NCI-H345 (cell line): ENCODE data around the gene MAP3K4.

ENCODE experiments used
- DNase-seq: peaks from one replicate; lab custom pipeline; 2025; lab: John Stamatoyannopoulos, UW

MAP3K4 gene

GRCh38 chr6:161125591-161125990 is 134.0 kb downstream of the MAP3K4 start:
- no peak for DNase-seq

DNA sequence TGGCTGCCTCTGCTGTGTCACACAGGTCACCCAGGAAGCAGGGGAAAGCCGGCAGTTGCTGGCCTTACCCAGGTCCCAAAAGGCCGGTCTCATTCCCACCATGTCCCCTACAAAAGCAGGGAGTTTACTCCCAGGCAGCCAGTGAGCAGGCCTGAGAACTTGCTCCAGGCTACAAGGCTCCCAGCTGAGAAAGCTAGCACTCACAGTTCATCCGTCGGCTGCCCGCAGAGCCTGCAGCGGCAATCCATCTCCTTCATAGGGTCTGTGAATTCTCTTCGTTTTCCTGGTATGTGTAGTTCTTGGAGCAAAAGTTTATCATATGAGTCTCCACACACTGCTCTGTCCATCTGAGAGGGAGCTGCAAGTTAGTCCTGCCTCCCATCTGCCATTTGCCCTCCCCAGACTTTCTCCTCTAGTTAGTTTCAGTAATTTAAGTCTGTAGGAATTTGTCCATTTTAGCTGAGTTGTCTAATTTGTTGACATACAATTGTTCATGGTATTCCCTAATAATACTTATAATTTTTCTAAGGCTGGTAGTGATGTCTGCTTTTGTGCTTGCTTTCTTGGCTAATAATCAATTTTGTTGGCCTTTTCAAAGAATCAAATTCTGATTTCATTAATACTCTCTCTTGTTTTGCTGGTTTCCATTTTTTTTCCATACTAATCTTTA is 135.6 kb downstream of the MAP3K4 start:
- DNase-seq: no peak

DNA sequence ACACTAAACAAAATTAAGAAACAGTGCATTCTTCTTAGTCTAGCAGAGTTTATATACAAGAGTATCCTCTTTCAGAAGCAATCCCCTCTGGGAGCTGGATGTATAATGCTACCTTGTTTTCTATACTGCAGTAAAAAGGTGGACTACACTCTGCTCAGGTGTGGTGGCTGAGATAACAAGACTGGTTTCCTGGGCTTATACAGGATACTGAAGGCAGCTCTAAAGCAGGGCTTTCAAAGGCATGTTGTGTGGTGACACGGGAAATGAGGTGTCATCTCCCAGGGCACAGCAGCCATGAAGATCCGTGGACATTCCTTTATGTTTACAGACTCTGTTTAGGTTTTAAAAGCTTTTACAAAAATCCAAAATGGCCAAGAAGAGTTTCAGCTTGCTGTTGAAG is 136.7 kb downstream of the MAP3K4 start:
- no peak for DNase-seq

- no peak for DNase-seq
Measured at GRCh38 chr6:161128680-161129196, 137.2 kb downstream of the MAP3K4 start.

- DNase-seq: no peak
Measured at GRCh38 chr6:161130541-161130940, 139.0 kb downstream of the MAP3K4 start.

- no peak for DNase-seq
Measured at GRCh38 chr6:161130967-161131766, 139.6 kb downstream of the MAP3K4 start.

DNA sequence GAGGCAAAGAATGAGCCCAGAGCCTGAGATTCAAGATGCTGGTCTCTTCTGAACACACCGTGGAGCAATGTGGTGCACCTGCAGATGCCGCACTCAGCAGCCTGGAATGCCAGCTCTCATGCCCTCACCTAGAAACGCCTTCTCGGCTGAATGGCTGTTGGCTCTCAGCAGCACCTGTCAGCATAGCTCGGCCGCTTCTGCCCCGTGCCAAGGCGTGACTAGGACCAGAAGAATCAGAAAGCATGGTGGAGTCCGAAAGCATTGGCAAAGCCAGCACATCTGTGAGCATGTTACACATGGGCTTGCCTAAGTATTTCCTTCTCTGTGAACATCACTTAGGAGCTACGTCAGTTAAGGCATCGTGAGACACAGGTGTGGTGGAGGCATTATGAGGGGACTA is 140.8 kb downstream of the MAP3K4 start:
- no peak for DNase-seq

- no peak for DNase-seq
Measured at GRCh38 chr6:161133963-161134362, 142.4 kb downstream of the MAP3K4 start.

DNA sequence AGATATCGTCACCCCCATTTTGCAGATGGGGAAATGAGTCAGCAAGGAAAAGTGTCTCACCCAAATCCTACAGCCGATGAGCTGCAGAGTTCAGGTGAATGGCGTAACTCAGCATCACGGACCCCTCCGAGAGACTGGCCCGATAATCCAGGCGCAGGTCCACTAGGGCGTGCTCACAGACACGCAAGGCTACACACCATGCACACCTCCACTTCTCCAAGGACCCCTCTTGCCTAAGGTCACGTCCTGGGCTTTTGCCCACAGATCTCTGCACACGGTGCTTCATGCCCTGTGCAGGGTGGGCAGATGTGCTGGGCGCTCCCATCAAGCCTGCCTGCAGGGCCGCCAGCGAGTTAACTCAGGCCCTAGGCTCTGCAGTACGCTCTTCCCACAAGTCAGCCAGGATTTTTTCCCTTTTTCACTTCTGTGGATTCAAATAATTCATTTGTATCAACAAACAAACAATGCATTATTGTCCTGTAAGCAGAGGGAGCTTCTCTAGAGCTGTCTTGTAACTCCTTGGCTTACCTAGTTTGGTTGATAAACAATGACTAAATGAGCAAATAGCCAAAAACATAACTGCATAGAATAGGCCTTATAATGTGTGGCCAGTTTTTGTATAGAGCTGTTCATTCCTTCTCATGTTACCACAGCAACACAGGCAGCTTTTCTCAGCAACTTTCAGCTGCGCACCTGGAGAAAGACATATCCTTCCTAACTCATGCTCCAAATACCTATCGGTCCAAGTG is 143.2 kb downstream of the MAP3K4 start:
- no peak for DNase-seq

GRCh38 chr6:161135695-161136591 is 144.4 kb downstream of the MAP3K4 start:
- DNase-seq: no peak

GRCh38 chr6:161136655-161137054 is 145.1 kb downstream of the MAP3K4 start:
- no peak for DNase-seq

GRCh38 chr6:161137320-161137719 is 145.8 kb downstream of the MAP3K4 start:
- no peak for DNase-seq

- no peak for DNase-seq
Measured at GRCh38 chr6:161137839-161138542, 146.4 kb downstream of the MAP3K4 start.

DNA sequence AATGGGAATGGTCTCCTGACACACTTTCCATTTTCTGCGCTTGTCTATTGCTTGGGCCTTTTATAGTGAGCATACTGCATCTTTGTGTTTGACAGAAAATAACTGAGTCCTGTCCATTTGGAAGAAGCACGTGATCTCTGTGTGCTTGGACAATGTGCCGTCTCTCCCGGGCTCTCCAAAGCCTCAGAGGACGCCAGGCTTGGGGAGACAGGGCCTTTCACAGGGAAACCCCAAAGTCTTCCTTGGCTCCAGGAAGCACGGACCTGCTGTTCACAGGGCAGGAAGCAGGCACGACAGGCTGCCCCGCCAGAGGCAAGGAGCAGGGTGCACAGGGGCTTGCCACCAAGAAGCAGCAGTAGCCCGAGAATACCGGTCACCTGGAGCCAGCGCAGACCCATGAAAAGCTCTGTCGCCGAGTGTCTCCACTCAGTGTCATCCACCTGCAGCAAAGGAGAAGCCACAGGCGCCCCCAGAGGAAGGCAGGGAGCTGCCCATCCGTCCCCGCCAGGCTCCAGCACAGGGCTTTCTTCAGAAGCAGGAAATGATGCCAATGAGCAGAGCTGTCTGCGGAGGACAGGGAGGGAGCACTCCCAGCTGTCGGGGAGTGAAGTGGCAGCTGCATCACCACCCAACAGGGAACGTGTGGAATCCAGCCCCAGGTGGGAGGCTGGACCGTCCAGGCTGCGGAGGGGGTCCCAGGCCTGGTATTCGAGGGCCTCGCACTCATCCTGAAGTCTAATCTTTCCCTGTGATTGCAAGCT is 147.2 kb downstream of the MAP3K4 start:
- DNase-seq: peak; percentile 1

GRCh38 chr6:161139304-161139765 is 147.8 kb downstream of the MAP3K4 start:
- no peak for DNase-seq

GRCh38 chr6:161139766-161140553 is 148.4 kb downstream of the MAP3K4 start:
- peak; percentile 70 for DNase-seq

DNA sequence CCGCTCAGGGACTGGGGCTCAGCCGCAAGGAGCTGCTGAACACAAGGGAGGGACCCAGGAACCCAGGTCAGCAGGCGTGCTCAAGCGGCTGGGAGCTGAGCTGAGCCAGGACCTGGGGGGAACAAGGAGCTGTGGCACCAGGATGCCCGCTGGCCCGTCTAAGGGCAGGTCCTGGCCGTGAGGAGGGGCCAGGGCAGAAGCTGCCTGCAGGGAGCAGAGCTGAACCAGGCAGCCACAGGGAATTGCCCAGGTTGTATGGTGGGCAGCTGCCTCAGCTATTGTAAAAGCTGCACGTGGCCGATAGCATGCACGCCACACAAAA is 148.9 kb downstream of the MAP3K4 start:
- no peak for DNase-seq

- DNase-seq: peak; percentile 92
Measured at GRCh38 chr6:161141173-161141572, 149.6 kb downstream of the MAP3K4 start.

DNA sequence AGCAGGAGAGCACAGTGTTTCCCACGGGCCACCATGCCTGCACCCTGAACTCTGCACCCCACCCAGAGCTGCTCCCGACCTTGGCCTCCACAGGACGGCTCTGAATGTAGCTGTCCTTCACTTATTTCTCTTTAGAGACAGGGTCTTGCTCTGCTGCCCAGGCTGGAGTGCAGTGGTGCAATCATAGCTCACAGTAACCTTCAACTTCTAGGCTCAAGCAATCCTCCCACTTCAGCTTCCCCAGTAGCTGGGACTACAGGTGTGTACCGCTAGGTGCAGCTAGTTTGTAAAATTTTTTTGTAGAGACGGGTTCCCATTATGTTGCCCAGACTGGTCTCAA is 151.4 kb downstream of the MAP3K4 start:
- DNase-seq: no peak
